DOHH2 (cell line): ENCODE measurements around the gene CNTNAP2.

ENCODE experiments used
- H3F3A ChIP-seq: fragments of 200-600 bp; sonication (generic), shearing (Covaris generic); 2 replicates; pipeline ENCODE4 v1.6.0; 2016; ENCODE audit warnings: antibody characterized with exemption, mild to moderate bottlenecking; ENCODE audit not compliant: control insufficient read depth, insufficient read depth
- H3K27ac ChIP-seq: fragments of 200-600 bp; sonication (generic); 2 replicates; pipeline ENCODE4 v1.5.1; 2014; ENCODE audit warnings: low read depth, mild to moderate bottlenecking, low read length, moderate library complexity
- H3K27me3 ChIP-seq: fragments of 200-600 bp; sonication (generic); 2 replicates; pipeline ENCODE4 v1.6.1; 2014; ENCODE audit warnings: mild to moderate bottlenecking, low read length, mixed read lengths; ENCODE audit not compliant: control insufficient read depth
- H3K36me3 ChIP-seq: fragments of 200-600 bp; sonication (generic); 2 replicates; pipeline ENCODE4 v1.6.1; 2014; ENCODE audit warnings: mild to moderate bottlenecking, low read length, moderate library complexity, mixed read lengths; ENCODE audit not compliant: control insufficient read depth
- H3K4me1 ChIP-seq: fragments of 200-600 bp; sonication (generic); 2 replicates; pipeline ENCODE4 v1.6.1; 2014; ENCODE audit warnings: mild to moderate bottlenecking, low read length, mixed read lengths; ENCODE audit not compliant: control insufficient read depth
- H3K4me2 ChIP-seq: fragments of 200-600 bp; sonication (generic); 2 replicates; pipeline ENCODE4 v1.6.0; 2014; ENCODE audit warnings: mild to moderate bottlenecking, low read length, moderate library complexity
- H3K4me3 ChIP-seq: fragments of 200-600 bp; sonication (generic); 2 replicates; pipeline ENCODE4 v1.5.1; 2014; ENCODE audit warnings: mild to moderate bottlenecking, low read length, mixed read lengths
- H3K79me2 ChIP-seq: fragments of 200-600 bp; sonication (generic); 2 replicates; pipeline ENCODE4 v1.6.1; 2014; ENCODE audit warnings: mild to moderate bottlenecking, low read length, mixed read lengths; ENCODE audit not compliant: control insufficient read depth
- H3K9me2 ChIP-seq: fragments of 200-600 bp; sonication (generic); replicated peaks from 2 replicates; pipeline ENCODE4 v1.6.1; 2014; ENCODE audit warnings: mild to moderate bottlenecking, low read length, mixed read lengths; ENCODE audit not compliant: control insufficient read depth
- H3K9me3 ChIP-seq: fragments of 200-600 bp; sonication (generic); 2 replicates; pipeline ENCODE4 v1.6.1; 2014; ENCODE audit warnings: antibody characterized with exemption, low read length, mixed read lengths; ENCODE audit not compliant: control insufficient read depth, insufficient read depth
- H4K20me1 ChIP-seq: fragments of 200-600 bp; sonication (generic); 2 replicates; pipeline ENCODE4 v1.6.0; 2014; ENCODE audit warnings: low read depth, mild to moderate bottlenecking, antibody characterized with exemption, low read length, moderate library complexity; ENCODE audit not compliant: control insufficient read depth, insufficient read depth
- CTCF ChIP-seq: fragments of 200-600 bp; sonication (generic); IDR thresholded peaks from one replicate; pipeline ENCODE4 v1.5.1; 2014; ENCODE audit warnings: antibody characterized with exemption, mild to moderate bottlenecking, low read depth, low read length; ENCODE audit not compliant: poor library complexity, severe bottlenecking
- EZH2phosphoT487 ChIP-seq: fragments of 200-600 bp; sonication (generic); IDR thresholded peaks from 2 replicates; pipeline ENCODE4 v1.6.1; 2017; ENCODE audit warnings: borderline replicate concordance, mild to moderate bottlenecking, antibody characterized with exemption, low read length, moderate library complexity, mixed read lengths

CNTNAP2 gene

GRCh38 chr7:148332191-148333186 is 2215.9 kb downstream of the CNTNAP2 start:
- Histone ChIP-seq H3K4me2 (no peak overlapping the region), H3K79me2 (no peaks in the 10 kb centered on the region), H3K9me3 (peaks cover 18% of the 10 kb centered on the region; the same call in 1 of the 2 replicates), H3K27me3 (peaks cover 14% of the 10 kb centered on the region), H3K4me1 (no peaks in the 10 kb centered on the region), H3K36me3 (no peaks in the 10 kb centered on the region), H3K4me3 (no peak overlapping the region), H4K20me1 (no peaks in the 10 kb centered on the region), H3F3A (no peaks in the 10 kb centered on the region), H3K27ac (no peak overlapping the region), H3K9me2 (no peaks in the 10 kb centered on the region)
- TF ChIP-seq EZH2phosphoT487 (no peak), CTCF (no peak)

GRCh38 chr7:148334441-148334956 is 2217.9 kb downstream of the CNTNAP2 start:
- TF ChIP-seq CTCF, result no peak
- no peak for TF ChIP-seq EZH2phosphoT487

GRCh38 chr7:148334959-148335577 is 2218.5 kb downstream of the CNTNAP2 start:
- Histone ChIP-seq H3K4me2 (no peak overlapping the region), H3K4me1 (peaks cover 10% of the 10 kb centered on the region), H3K27ac (no peak overlapping the region), H3K9me2 (no peaks in the 10 kb centered on the region), H3K9me3 (peaks cover 15% of the 10 kb centered on the region; the same call in 1 of the 2 replicates), H3K27me3 (peaks cover 40% of the 10 kb centered on the region), H3K36me3 (no peaks in the 10 kb centered on the region), H4K20me1 (no peaks in the 10 kb centered on the region), H3K79me2 (no peaks in the 10 kb centered on the region), H3F3A (no peaks in the 10 kb centered on the region), H3K4me3 (no peak overlapping the region)
- TF ChIP-seq EZH2phosphoT487, result no peak

More at GRCh38 chr7:148334441-148334956, 2217.9 kb downstream of the CNTNAP2 start:
- Histone ChIP-seq H3K36me3 (no peaks in the 10 kb centered on the region), H3F3A (no peaks in the 10 kb centered on the region), H3K4me3 (no peak overlapping the region), H3K79me2 (no peaks in the 10 kb centered on the region), H3K9me2 (no peaks in the 10 kb centered on the region), H3K4me1 (peaks cover 7% of the 10 kb centered on the region), H3K9me3 (peaks cover 18% of the 10 kb centered on the region; the same call in 1 of the 2 replicates), H3K4me2 (no peak overlapping the region), H4K20me1 (no peaks in the 10 kb centered on the region), H3K27ac (no peak overlapping the region), H3K27me3 (peaks cover 34% of the 10 kb centered on the region)
